Measurements from ENCODE around the gene ZW10. TPM values are rescaled to one million over a fixed set of nuclear protein-coding genes. Genes with fewer than 3 reads are reported as not detected.
"Not testable (repeated sequence)": the region's sequence is repeated elsewhere in the genome, so short reads cannot be mapped to it uniquely, and the experiment has no call there.

Gene ZW10
- total RNA-seq, 4 donors from 2014 or later, result 24.9 to 30.1 (median 27.9) TPM

DNA sequence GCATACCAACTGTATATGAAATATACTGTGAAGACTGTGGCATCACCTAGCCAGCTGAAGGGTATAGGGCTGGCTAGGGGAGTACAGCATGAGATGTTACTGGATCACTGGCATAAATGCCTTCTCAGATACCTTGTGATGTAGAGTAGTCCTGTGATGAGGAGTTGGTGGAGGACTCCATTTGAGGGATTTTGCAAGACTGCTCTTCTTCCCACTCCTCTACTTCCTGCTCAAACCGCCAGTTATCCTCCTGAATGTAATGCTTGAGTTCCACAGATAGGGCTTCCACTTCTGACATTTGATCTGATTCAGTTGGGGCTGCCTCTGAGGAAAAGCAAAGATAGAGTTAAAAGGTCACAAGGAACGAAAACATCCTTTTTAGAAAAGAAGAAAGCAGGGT is 35.4 kb upstream of the ZW10 start:
- intact Hi-C loops (cut with DNase I; ENCODE audit: low total_unique reads), result no loop called here

DNA sequence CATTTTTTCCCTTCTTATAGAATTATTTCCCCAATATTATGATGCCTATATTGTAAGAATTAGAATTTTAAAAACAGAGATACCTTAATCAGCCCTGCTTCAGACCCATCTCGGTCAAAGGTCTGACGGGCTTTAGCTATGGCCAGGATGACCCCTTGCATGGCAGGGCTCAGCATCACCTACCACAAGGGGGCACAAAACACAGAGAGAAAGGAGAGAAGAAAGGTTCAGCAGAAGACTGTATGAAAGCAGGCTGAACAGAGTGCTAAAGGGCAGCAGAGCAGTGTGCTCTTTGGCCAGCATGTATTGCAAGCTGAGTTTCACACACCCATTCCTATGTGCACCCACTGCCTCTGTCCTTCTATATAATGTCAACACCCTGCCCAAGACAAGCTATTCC is 32.9 kb upstream of the ZW10 start:
- intact Hi-C loops (cut with DNase I; ENCODE audit: low total_unique reads), result no loop called here
- 95 to 99% methylated on average over 2 of the region's 2 CpGs for WGBS, 2 donors
- H3K4me3 ChIP-seq (ENCODE audit: low read depth, poor library complexity, severe bottlenecking), result no peak overlapping the region
- TF ChIP-seq POLR2A (IDR thresholded peaks at IDR 0.05), result no peak
- TF ChIP-seq, protein P1, sequence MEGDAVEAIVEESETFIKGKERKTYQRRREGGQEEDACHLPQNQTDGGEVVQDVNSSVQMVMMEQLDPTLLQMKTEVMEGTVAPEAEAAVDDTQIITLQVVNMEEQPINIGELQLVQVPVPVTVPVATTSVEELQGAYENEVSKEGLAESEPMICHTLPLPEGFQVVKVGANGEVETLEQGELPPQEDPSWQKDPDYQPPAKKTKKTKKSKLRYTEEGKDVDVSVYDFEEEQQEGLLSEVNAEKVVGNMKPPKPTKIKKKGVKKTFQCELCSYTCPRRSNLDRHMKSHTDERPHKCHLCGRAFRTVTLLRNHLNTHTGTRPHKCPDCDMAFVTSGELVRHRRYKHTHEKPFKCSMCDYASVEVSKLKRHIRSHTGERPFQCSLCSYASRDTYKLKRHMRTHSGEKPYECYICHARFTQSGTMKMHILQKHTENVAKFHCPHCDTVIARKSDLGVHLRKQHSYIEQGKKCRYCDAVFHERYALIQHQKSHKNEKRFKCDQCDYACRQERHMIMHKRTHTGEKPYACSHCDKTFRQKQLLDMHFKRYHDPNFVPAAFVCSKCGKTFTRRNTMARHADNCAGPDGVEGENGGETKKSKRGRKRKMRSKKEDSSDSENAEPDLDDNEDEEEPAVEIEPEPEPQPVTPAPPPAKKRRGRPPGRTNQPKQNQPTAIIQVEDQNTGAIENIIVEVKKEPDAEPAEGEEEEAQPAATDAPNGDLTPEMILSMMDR (IDR thresholded peaks at IDR 0.05), result no peak
- no peak for DNase-seq (ENCODE audit: low spot score in 2 of 2)

More for the DNA sequence above, 35.4 kb upstream of the ZW10 start:
- no peak overlapping the region for H3K4me3 ChIP-seq (ENCODE audit: low read depth, poor library complexity, severe bottlenecking)
- WGBS, 2 donors, result 48% methylated on average over 2 of the region's 2 CpGs
- peak in 1 of 2 donors; percentile 20 for DNase-seq (ENCODE audit: low spot score in 2 of 2)
- TF ChIP-seq, protein P1 (IDR thresholded peaks at IDR 0.05), result no peak
- TF ChIP-seq POLR2A (IDR thresholded peaks at IDR 0.05), result no peak

- H3K4me3 ChIP-seq (ENCODE audit: low read depth, poor library complexity, severe bottlenecking), result no peak overlapping the region
- intact Hi-C loops (cut with DNase I; ENCODE audit: low total_unique reads), result no loop called here
Observed at GRCh38 chr11:113805640-113806039, 32.1 kb upstream of the ZW10 start.

GRCh38 chr11:113802621-113803020 is 29.1 kb upstream of the ZW10 start:
- no peak for DNase-seq (ENCODE audit: low spot score in 2 of 2)
- intact Hi-C loops (cut with DNase I; ENCODE audit: low total_unique reads), result no loop called here
- TF ChIP-seq POLR2A (IDR thresholded peaks at IDR 0.05), result no peak
- H3K4me3 ChIP-seq (ENCODE audit: low read depth, poor library complexity, severe bottlenecking), result no peak overlapping the region

More at GRCh38 chr11:113805640-113806039, 32.1 kb upstream of the ZW10 start:
- TF ChIP-seq, protein P1 (IDR thresholded peaks at IDR 0.05), result no peak
- TF ChIP-seq POLR2A (IDR thresholded peaks at IDR 0.05), result no peak
- DNase-seq (ENCODE audit: low spot score in 2 of 2), result no peak

- DNase-seq (ENCODE audit: low spot score in 2 of 2), result no peak
- WGBS, 2 donors, result 67 to 71% methylated on average over 3 of the region's 3 CpGs
- intact Hi-C loops (cut with DNase I; ENCODE audit: low total_unique reads), result loop anchor here (10.0 kb wide), 1 partner anchor 492 kb away; no protein-coding TSS in a partner anchor
- TF ChIP-seq, protein P1 (IDR thresholded peaks at IDR 0.05), result no peak
- no peak for TF ChIP-seq POLR2A (IDR thresholded peaks at IDR 0.05)
- H3K4me3 ChIP-seq (ENCODE audit: low read depth, poor library complexity, severe bottlenecking), result no peak overlapping the region
Observed at GRCh38 chr11:113796663-113797259, 23.3 kb upstream of the ZW10 start.

GRCh38 chr11:113789675-113790320 is 16.3 kb upstream of the ZW10 start:
- no peak for TF ChIP-seq POLR2A (IDR thresholded peaks at IDR 0.05)
- TF ChIP-seq, protein P1 (IDR thresholded peaks at IDR 0.05), result no peak
- peak in 1 of 2 donors; percentile 78 for DNase-seq (ENCODE audit: low spot score in 2 of 2)
- H3K4me3 ChIP-seq (ENCODE audit: low read depth, poor library complexity, severe bottlenecking), result no peak overlapping the region
- intact Hi-C loops (cut with DNase I; ENCODE audit: low total_unique reads), result loop anchor here (10.0 kb wide), 1 partner anchor 485 kb away; no protein-coding TSS in a partner anchor
- WGBS, 2 donors, result 82 to 95% methylated on average over 31 to 32 of the region's 35 CpGs

DNA sequence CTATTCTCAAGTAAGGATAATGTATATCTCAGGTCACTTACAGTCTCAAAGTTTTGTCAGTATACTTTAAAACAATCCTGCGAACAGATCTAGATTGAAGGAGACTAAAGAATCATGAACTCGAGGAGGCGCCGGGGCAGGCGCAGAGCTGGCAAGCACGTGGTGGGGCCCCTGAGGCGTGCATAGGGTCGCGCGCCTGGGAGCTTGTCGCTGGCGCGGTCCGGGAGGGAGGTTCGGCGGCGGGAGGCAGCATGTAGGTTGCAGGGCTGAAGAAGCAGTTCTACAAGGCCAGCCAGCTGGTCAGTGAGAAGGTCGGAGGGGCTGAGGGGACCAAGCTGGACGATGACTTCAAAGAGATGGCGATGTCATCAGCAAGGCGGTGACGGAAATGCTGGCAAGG is 15.5 kb upstream of the ZW10 start:
- intact Hi-C loops (cut with DNase I; ENCODE audit: low total_unique reads); H3K4me3 ChIP-seq (ENCODE audit: low read depth, poor library complexity, severe bottlenecking): not testable (repeated sequence)
- DNase-seq (ENCODE audit: low spot score in 2 of 2), result peak in 1 of 2 donors; percentile 72
- 84 to 92% methylated on average over 22 of the region's 22 CpGs for WGBS, 2 donors
